ENCODE results near the gene ASPM.
"Not testable (repeated sequence)": the region's sequence is repeated elsewhere in the genome, so short reads cannot be mapped to it uniquely, and the experiment has no call there.

ASPM gene

GRCh38 chr1:197144570-197145325, 1.7 kb downstream of the ASPM start:
- no peak for DNase-seq

- no peak for DNase-seq
These were observed 3.2 kb downstream of the ASPM start for GRCh38 chr1:197143276-197143675.

- no peak for DNase-seq
These were observed 4.9 kb downstream of the ASPM start for GRCh38 chr1:197141575-197141974.

GRCh38 chr1:197140121-197140520, 6.3 kb downstream of the ASPM start:
- DNase-seq: no peak

GRCh38 chr1:197139169-197139568, 7.3 kb downstream of the ASPM start:
- DNase-seq: no peak

GRCh38 chr1:197137322-197137721, 9.1 kb downstream of the ASPM start:
- DNase-seq: no peak

GRCh38 chr1:197130677-197131304, 15.7 kb downstream of the ASPM start:
- DNase-seq: no peak

- DNase-seq: no peak
These were observed 16.8 kb downstream of the ASPM start for GRCh38 chr1:197129698-197130097.

GRCh38 chr1:197127246-197127912, 19.1 kb downstream of the ASPM start:
- no peak for DNase-seq

- no peak for DNase-seq
These were observed 19.8 kb downstream of the ASPM start for GRCh38 chr1:197126691-197127090.

GRCh38 chr1:197124376-197124775, 22.1 kb downstream of the ASPM start:
- DNase-seq: no peak

GRCh38 chr1:197116156-197116555, 30.3 kb downstream of the ASPM start:
- DNase-seq: no peak

GRCh38 chr1:197106869-197107268, 39.6 kb downstream of the ASPM start:
- no peak for DNase-seq

GRCh38 chr1:197103300-197103699, 43.2 kb downstream of the ASPM start:
- no peak for DNase-seq

GRCh38 chr1:197101978-197102377, 44.5 kb downstream of the ASPM start:
- DNase-seq: no peak

- no peak for DNase-seq
These were observed 45.8 kb downstream of the ASPM start for GRCh38 chr1:197100677-197101076.

GRCh38 chr1:197099444-197099843, 47.0 kb downstream of the ASPM start:
- no peak for DNase-seq

GRCh38 chr1:197096971-197097370, 49.5 kb downstream of the ASPM start:
- DNase-seq: not testable (repeated sequence)

GRCh38 chr1:197096137-197096536, 50.3 kb downstream of the ASPM start:
- DNase-seq: no peak

GRCh38 chr1:197093226-197093885, 53.1 kb downstream of the ASPM start:
- no peak for DNase-seq

GRCh38 chr1:197092491-197093023, 53.9 kb downstream of the ASPM start:
- DNase-seq: no peak

GRCh38 chr1:197083474-197083873, 63.0 kb downstream of the ASPM start:
- no peak for DNase-seq

- DNase-seq: no peak
These were observed 65.2 kb downstream of the ASPM start for GRCh38 chr1:197081117-197081753.
